IMR-90 (cell line): Measurements from ENCODE around the gene MYCBP2. TPM values are rescaled to one million over a fixed set of nuclear protein-coding genes. Genes with fewer than 3 reads are reported as not detected.

Source experiments
- ATAC-seq: fragments of 200-7000 bp; cut with Tn5 transposase; 2 replicates; pipeline ENCODE4 v1.9.1; 2020; ENCODE audit warnings: low read depth, mild to moderate bottlenecking, moderate library complexity
- BruUV-seq: library from RNA; stranded (reverse); fragments of 400-500 nt; replicated peaks from 2 replicates; lab custom pipeline; 2021; lab: Mats Ljungman, UMichigan
- CTCF ChIA-PET: fragments of 300-600 bp; formaldehyde crosslinking; extraction: SDS; loops from one replicate; lab custom pipeline; 2021; ENCODE audit warnings: antibody characterized with exemption; lab: Yijun Ruan, JAX
- POLR2A ChIA-PET: fragments of 300-600 bp; sonication (Branson Sonifier 250); formaldehyde crosslinking; loops from one replicate; lab custom pipeline; 2022; ENCODE audit warnings: antibody characterized with exemption; ENCODE audit not compliant: unreplicated experiment; lab: Charles Lee
- DNase-seq: peaks from one replicate; pipeline ENCODE4 v3.0.0; 2013
- H2AFZ ChIP-seq: replicated peaks from 2 replicates; pipeline ENCODE3; 2013; ENCODE audit warnings: low read length, mild to moderate bottlenecking; ENCODE audit not compliant: poor library complexity
- H2AK5ac ChIP-seq: 2 replicates; pipeline ENCODE4 v1.6.1; 2013; ENCODE audit warnings: low read depth, low read length, inconsistent platforms
- H2AK9ac ChIP-seq: replicated peaks from 2 replicates; pipeline ENCODE3; 2013; ENCODE audit warnings: mild to moderate bottlenecking, low read depth, low read length, moderate library complexity; ENCODE audit not compliant: poor library complexity
- H2BK120ac ChIP-seq: 2 replicates; pipeline ENCODE4 v1.6.1; 2013; ENCODE audit warnings: low read depth, low read length, inconsistent platforms
- H2BK15ac ChIP-seq: 3 replicates; pipeline ENCODE4 v1.6.1; 2013; ENCODE audit warnings: low read depth, low read length, inconsistent platforms
- H2BK20ac ChIP-seq: 2 replicates; pipeline ENCODE4 v1.6.1; 2013; ENCODE audit warnings: low read depth, mild to moderate bottlenecking, inconsistent platforms, low read length, moderate library complexity
- H2BK5ac ChIP-seq: 2 replicates; pipeline ENCODE4 v1.6.1; 2013; ENCODE audit warnings: mild to moderate bottlenecking, low read depth, low read length, inconsistent platforms; ENCODE audit not compliant: poor library complexity, severe bottlenecking
- H3K14ac ChIP-seq: replicated peaks from 2 replicates; pipeline ENCODE4 v1.6.1; 2013; ENCODE audit warnings: low read depth, low read length, inconsistent platforms
- H3K18ac ChIP-seq: 2 replicates; pipeline ENCODE4 v1.6.1; 2013; ENCODE audit warnings: low read depth, low read length, control low read depth
- H3K23ac ChIP-seq: 2 replicates; pipeline ENCODE4 v1.6.1; 2013; ENCODE audit warnings: low read depth, low read length, inconsistent platforms
- H3K27ac ChIP-seq: 2 replicates; pipeline ENCODE4 v1.5.1; 2013; ENCODE audit warnings: mild to moderate bottlenecking, control low read depth, low read length; ENCODE audit not compliant: insufficient read depth
- H3K27me3 ChIP-seq: 2 replicates; pipeline ENCODE4 v1.6.1; 2013; ENCODE audit warnings: low read length; ENCODE audit not compliant: control insufficient read depth, insufficient read depth
- H3K36me3 ChIP-seq: 2 replicates; pipeline ENCODE4 v1.6.1; 2013; ENCODE audit warnings: low read length, mixed read lengths; ENCODE audit not compliant: control insufficient read depth, insufficient read depth
- H3K4ac ChIP-seq: 2 replicates; pipeline ENCODE4 v1.6.1; 2013; ENCODE audit warnings: low read depth, low read length, inconsistent platforms
- H3K4me1 ChIP-seq: 2 replicates; pipeline ENCODE4 v1.6.1; 2013; ENCODE audit warnings: low read length, mixed read lengths; ENCODE audit not compliant: control insufficient read depth, insufficient read depth
- H3K4me2 ChIP-seq: 2 replicates; pipeline ENCODE4 v1.6.1; 2013; ENCODE audit warnings: low read depth, mild to moderate bottlenecking, control low read depth, low read length, moderate library complexity
- H3K4me3 ChIP-seq: 2 replicates; pipeline ENCODE4 v1.5.1; 2013; ENCODE audit warnings: low read depth, mild to moderate bottlenecking, control low read depth, low read length, moderate library complexity; ENCODE audit not compliant: insufficient read depth
- H3K56ac ChIP-seq: 2 replicates; pipeline ENCODE4 v1.6.1; 2013; ENCODE audit warnings: low read length, inconsistent platforms; ENCODE audit not compliant: insufficient read depth; ENCODE audit errors: extremely low read depth
- H3K79me1 ChIP-seq, 2 experiments: 2 replicates each; pipeline ENCODE4 v1.6.1; 2013; ENCODE audit warnings: low read length in 2 of 2, inconsistent platforms in 1 of 2, low read depth in 1 of 2
- H3K9ac ChIP-seq: 2 replicates; pipeline ENCODE4 v1.6.1; 2013; ENCODE audit warnings: low read depth, low read length, control low read depth
- H3K9me1 ChIP-seq: 2 replicates; pipeline ENCODE4 v1.6.1; 2013; ENCODE audit warnings: low read length, inconsistent platforms; ENCODE audit not compliant: insufficient read depth
- H3K9me3 ChIP-seq: 2 replicates; pipeline ENCODE4 v1.6.1; 2013; ENCODE audit warnings: low read length; ENCODE audit not compliant: control insufficient read depth, insufficient read depth
- H4K20me1 ChIP-seq: 2 replicates; pipeline ENCODE4 v1.6.1; 2013; ENCODE audit warnings: low read length, inconsistent platforms; ENCODE audit not compliant: insufficient read depth
- H4K5ac ChIP-seq: 2 replicates; pipeline ENCODE4 v1.6.1; 2013; ENCODE audit warnings: mild to moderate bottlenecking, low read depth, low read length, control low read depth
- H4K8ac ChIP-seq, 2 experiments: 2 replicates each; pipeline ENCODE4 v1.6.1; 2013; ENCODE audit warnings: low read depth in 2 of 2, low read length in 2 of 2, control low read depth in 1 of 2, inconsistent platforms in 1 of 2
- H4K91ac ChIP-seq: 2 replicates; pipeline ENCODE4 v1.6.1; 2013; ENCODE audit warnings: low read depth, low read length, inconsistent platforms; ENCODE audit not compliant: insufficient read depth
- BHLHE40 ChIP-seq: fragments of 150-350 bp; IDR thresholded peaks from 2 replicates; pipeline ENCODE4 v1.6.1; 2016; ENCODE audit warnings: mild to moderate bottlenecking, low read depth, low read length
- CEBPB ChIP-seq: IDR thresholded peaks from 2 replicates; pipeline ENCODE4 v1.6.1; 2012; ENCODE audit warnings: low read depth, low read length, improper control_type of control experiment
- CHD1 ChIP-seq: IDR thresholded peaks from 2 replicates; pipeline ENCODE4 v1.6.1; 2012; ENCODE audit warnings: low read depth, low read length, improper control_type of control experiment
- CTCF ChIP-seq: conservative IDR thresholded peaks from 2 replicates; pipeline ENCODE4 v1.5.1; 2012; ENCODE audit warnings: mild to moderate bottlenecking, low read depth, low read length, improper control_type of control experiment
- ELK1 ChIP-seq: fragments of 150-350 bp; IDR thresholded peaks from 2 replicates; pipeline ENCODE4 v1.6.1; 2016; ENCODE audit warnings: low read depth, mild to moderate bottlenecking, low read length, moderate library complexity, borderline replicate concordance
- FOS ChIP-seq: fragments of 150-350 bp; IDR thresholded peaks from 2 replicates; pipeline ENCODE4 v1.6.1; 2016; ENCODE audit warnings: low read depth, low read length
- MAFK ChIP-seq: IDR thresholded peaks from 2 replicates; pipeline ENCODE4 v1.6.1; 2012; ENCODE audit warnings: low read depth, low read length, improper control_type of control experiment
- MAZ ChIP-seq: IDR thresholded peaks from 2 replicates; pipeline ENCODE4 v1.6.1; 2012; ENCODE audit warnings: low read depth, mild to moderate bottlenecking, low read length, improper control_type of control experiment, moderate library complexity, borderline replicate concordance
- MXI1 ChIP-seq: IDR thresholded peaks from 2 replicates; pipeline ENCODE4 v1.6.1; 2012; ENCODE audit warnings: low read depth, mild to moderate bottlenecking, low read length, moderate library complexity, borderline replicate concordance
- NFE2L2 ChIP-seq: fragments of 150-350 bp; IDR thresholded peaks from 2 replicates; pipeline ENCODE4 v1.6.1; 2016; ENCODE audit warnings: low read depth, mild to moderate bottlenecking, low read length
- POLR2A ChIP-seq: IDR thresholded peaks from 2 replicates; pipeline ENCODE4 v1.6.1; 2012; ENCODE audit warnings: mild to moderate bottlenecking, low read depth, low read length
- RAD21 ChIP-seq: IDR thresholded peaks from 2 replicates; pipeline ENCODE4 v1.6.1; 2012; ENCODE audit warnings: low read length, improper control_type of control experiment
- RCOR1 ChIP-seq: IDR thresholded peaks from 2 replicates; pipeline ENCODE4 v1.6.1; 2012; ENCODE audit warnings: mild to moderate bottlenecking, low read length, improper control_type of control experiment; ENCODE audit not compliant: insufficient replicate concordance
- RFX5 ChIP-seq: IDR thresholded peaks from 2 replicates; pipeline ENCODE4 v1.8.0; 2012; ENCODE audit warnings: low read depth, mild to moderate bottlenecking, low read length, moderate library complexity
- SMC3 ChIP-seq: fragments of 150-350 bp; IDR thresholded peaks from 2 replicates; pipeline ENCODE4 v1.6.1; 2016; ENCODE audit warnings: low read depth, mild to moderate bottlenecking, antibody characterized with exemption, low read length, moderate library complexity
- USF2 ChIP-seq: fragments of 150-350 bp; IDR thresholded peaks from 2 replicates; pipeline ENCODE4 v1.6.1; 2017; ENCODE audit warnings: mild to moderate bottlenecking, antibody characterized with exemption, low read length, low read depth
- WGBS, 2 experiments: methylation state at CpG; one replicate each; pipeline versions ENCODE4 v1.1.5 to v1.1.7; 2013; ENCODE audit warnings: missing lambda C conversion rate in 2 of 2; ENCODE audit not compliant: insufficient read length in 1 of 2; ENCODE audit errors: extremely low coverage in 2 of 2; 5-methylcytosine and 5-hydroxymethylcytosine counted together
- dilution Hi-C: fragments of 300-500 bp; cut with HindIII; formaldehyde crosslinking; loops from one replicate; pipeline ENCODE4 v1.14.3; 2018; ENCODE audit warnings: low sequenced_read_pairs; ENCODE audit not compliant: unreplicated experiment
- in situ Hi-C: fragments of 300-500 bp; cut with MboI; formaldehyde crosslinking; loops from 3 replicates; pipeline ENCODE4 v1.14.3; 2019; ENCODE audit warnings: low sequenced_read_pairs, inconsistent platforms, mixed read lengths
- intact Hi-C: fragments of 100-400 bp; cut with micrococcal nuclease; formaldehyde crosslinking; loops from 2 replicates; pipeline ENCODE4 v1.10.0; 2022
- polyA plus RNA-seq, 3 experiments: library from polyadenylated mRNA; depleted of rRNA; stranded (reverse); fragments of >200 nt; gene quantifications; 2 replicates each; pipeline ENCODE4 v1.2.3, GENCODE V29; 2012; ENCODE audit warnings: low replicate concordance in 1 of 3
- total RNA-seq: library from RNA; depleted of rRNA; stranded (reverse); fragments of >200 nt; gene quantifications from 2 replicates; pipeline ENCODE4 v1.2.3, GENCODE V29; 2012

The MYCBP2 gene
- total and polyA plus RNA-seq, 2 of the 4 experiments (the other 2 are of a cell fraction): 20.1 to 43.2 TPM

- DNase-seq: no peak
- Histone ChIP-seq H3K23ac (no peak overlapping the region), H2AK5ac (no peak overlapping the region), H3K9me1 (peaks cover 2% of the 10 kb centered on the region; the same call in 1 of the 2 replicates), H4K8ac (no peak overlapping the region), H3K79me1 (no peaks in the 10 kb centered on the region; a peak in 2 of 4 replicates), H3K36me3 (peaks cover 5% of the 10 kb centered on the region), H2BK15ac (no peak overlapping the region), H2BK20ac (no peak overlapping the region), H3K9me3 (no peaks in the 10 kb centered on the region), H3K9ac (no peak overlapping the region), H3K14ac (no peak overlapping the region), H2BK120ac (no peak overlapping the region), H4K91ac (no peak overlapping the region), H3K4me3 (no peak overlapping the region), H3K27ac (no peak overlapping the region), H2BK5ac (no peak overlapping the region), H2AFZ (no peak overlapping the region), H4K20me1 (no peaks in the 10 kb centered on the region), H2AK9ac (no peak overlapping the region), H3K4ac (no peak overlapping the region), H3K27me3 (no peaks in the 10 kb centered on the region), H3K4me1 (no peaks in the 10 kb centered on the region), H3K56ac (no peak overlapping the region), H3K18ac (no peak overlapping the region), H4K5ac (no peak overlapping the region), H3K4me2 (no peak overlapping the region)
- in situ Hi-C loops (no loop called here), dilution Hi-C loops (no loop called here), intact Hi-C loops (no loop called here)
- ChIA-PET POLR2A (no interaction called here), CTCF (interaction anchor here (1.0 kb wide), 2 partner anchors 12 to 47 kb away, joined by 3 to 4 read pairs; no protein-coding TSS in a partner anchor)
- WGBS, 2 experiments: 60% methylated on average over 1 of the region's 5 CpGs; no CpG with 5 or more reads in 1 of the 2 experiments
- ATAC-seq: no peak
- no TSS peak for BruUV-seq
- TF ChIP-seq NFE2L2: no peak
- no peak for TF ChIP-seq RCOR1
- no peak for TF ChIP-seq SMC3
- no peak for TF ChIP-seq BHLHE40
- TF ChIP-seq MAFK: no peak
- TF ChIP-seq POLR2A: no peak
- no peak for TF ChIP-seq RAD21
- TF ChIP-seq MXI1: no peak
- TF ChIP-seq MAZ: no peak
- no peak for TF ChIP-seq CEBPB
- no peak for TF ChIP-seq USF2
- TF ChIP-seq CHD1: no peak
- TF ChIP-seq FOS: no peak
- no peak for TF ChIP-seq ELK1
- no peak for TF ChIP-seq RFX5
- TF ChIP-seq CTCF: no peak
These were observed 96.3 kb downstream of the MYCBP2 start for GRCh38 chr13:77230560-77230959.
